Measurements from ENCODE around the gene TBC1D9.

Gene TBC1D9

DNA sequence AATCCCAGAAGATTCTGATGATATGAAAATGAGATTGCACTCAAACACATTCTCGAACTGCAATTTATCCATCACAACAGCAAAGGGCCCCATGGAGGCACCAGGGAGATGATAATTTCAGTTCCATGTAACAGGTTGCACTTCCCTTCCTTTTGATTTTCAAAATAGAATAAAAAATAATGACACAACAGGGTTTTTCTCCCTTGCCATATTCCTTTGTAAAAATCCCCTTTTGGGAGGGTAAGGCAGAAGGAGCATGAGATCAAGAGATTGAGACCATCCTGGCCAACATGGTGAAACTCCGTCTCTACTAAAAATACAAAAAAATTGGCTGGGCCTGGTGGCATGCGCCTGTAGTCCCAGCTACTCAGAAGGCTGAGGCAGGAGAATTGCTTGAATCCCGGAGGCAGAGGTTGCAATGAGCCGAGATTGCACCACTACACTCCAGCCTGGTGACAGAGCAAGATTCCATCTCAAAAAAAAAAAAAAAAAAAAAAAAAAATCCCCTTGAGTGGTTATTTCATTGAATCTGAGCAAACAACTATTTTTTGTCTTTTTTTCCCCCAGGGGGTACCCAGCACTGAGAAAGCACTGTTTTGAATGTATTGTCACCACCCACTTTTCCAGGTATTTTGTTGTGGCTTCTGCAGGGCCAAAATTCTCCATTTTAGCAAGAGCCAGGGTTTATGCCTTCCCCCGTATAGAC lies 26.7 kb downstream of the TBC1D9 start:
- Histone ChIP-seq H3K9ac (ENCODE audit: low read length) (no peak overlapping the region), H3K36me3 (ENCODE audit: control insufficient read depth, insufficient read depth, low read length) (no peaks in the 10 kb centered on the region)
- no CpG with 5 or more reads among the region's 6 CpGs for WGBS (ENCODE audit: extremely low coverage, insufficient coverage, low lambda C conversion rate)

DNA sequence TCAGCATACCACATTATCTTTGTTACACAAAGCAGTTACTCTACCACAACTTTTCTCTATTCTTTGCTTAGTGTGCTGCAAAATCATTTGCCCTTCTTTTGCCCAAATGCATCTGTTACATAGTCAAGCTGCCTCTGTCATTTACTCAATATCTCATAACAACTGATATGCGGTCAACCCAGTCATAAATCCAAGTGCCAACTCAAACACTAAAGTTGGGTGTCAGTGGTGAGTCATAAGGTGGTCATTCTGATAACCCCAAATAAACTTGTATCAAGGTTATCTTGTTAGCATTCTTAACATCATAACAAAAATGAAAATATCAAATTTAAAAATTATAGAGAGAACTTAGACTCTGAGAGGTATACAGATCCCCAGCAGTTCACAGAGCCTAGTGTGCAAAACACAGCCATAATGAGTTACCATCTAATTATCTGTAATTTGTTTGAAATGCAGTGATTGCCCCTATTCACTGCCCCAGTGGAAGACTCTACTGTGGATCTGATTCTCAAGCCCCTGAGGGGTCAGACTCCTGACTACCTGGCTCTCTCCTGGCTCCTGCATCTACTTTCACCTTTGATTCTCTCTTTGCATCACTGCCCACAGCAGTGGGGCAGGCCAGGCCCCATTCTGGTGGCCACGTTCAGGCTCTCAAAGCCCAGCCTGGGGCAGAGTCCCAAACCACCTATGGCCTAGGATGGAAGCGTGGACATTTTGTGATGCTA lies 29.2 kb downstream of the TBC1D9 start:
- no peak overlapping the region for H3K9ac ChIP-seq (ENCODE audit: low read length)
- no peak overlapping the region for H3K4me3 ChIP-seq (ENCODE audit: low read length)
- H3K4ac ChIP-seq (ENCODE audit: low read depth, low read length): no peak overlapping the region
- no peak overlapping the region for H4K8ac ChIP-seq (ENCODE audit: low read depth, low read length)
- H3K79me1 ChIP-seq (ENCODE audit: low read length): peaks cover 7% of the 10 kb centered on the region
- no peak overlapping the region for H3K4me2 ChIP-seq (ENCODE audit: low read length)
- no peak overlapping the region for H3K56ac ChIP-seq (ENCODE audit: low read length)
- H3K23ac ChIP-seq (ENCODE audit: low read length): no peak overlapping the region
- peak; percentile 10 for DNase-seq
- H3K18ac ChIP-seq (ENCODE audit: low read length): peak overlapping the region; percentile 40
- no peak overlapping the region for H2AK5ac ChIP-seq (ENCODE audit: low read length)
- H2BK15ac ChIP-seq (replicated peaks; ENCODE audit: low read depth): no peak overlapping the region
- no peak overlapping the region for H2BK120ac ChIP-seq (ENCODE audit: low read depth, low read length)
- H4K5ac ChIP-seq (ENCODE audit: low read length): no peak overlapping the region
- no peak overlapping the region for H3K27ac ChIP-seq (ENCODE audit: low read depth, low read length)
- no peaks in the 10 kb centered on the region for H3K27me3 ChIP-seq (ENCODE audit: insufficient read depth, low read length, poor library complexity)
- no peak overlapping the region for H2BK5ac ChIP-seq (ENCODE audit: low read length)
- no peaks in the 10 kb centered on the region for H3K4me1 ChIP-seq (ENCODE audit: control insufficient read depth, low read depth, low read length)
- no peaks in the 10 kb centered on the region for H3K36me3 ChIP-seq (ENCODE audit: control insufficient read depth, insufficient read depth, low read length)
- no CpG with 5 or more reads among the region's 3 CpGs for WGBS (ENCODE audit: extremely low coverage, insufficient coverage, low lambda C conversion rate)
- no peaks in the 10 kb centered on the region for H3K79me2 ChIP-seq (ENCODE audit: control insufficient read depth, insufficient read depth, low read length)

More for the DNA sequence above, 26.7 kb downstream of the TBC1D9 start:
- Histone ChIP-seq H3K4me2 (ENCODE audit: low read length) (no peak overlapping the region), H2AK5ac (ENCODE audit: low read length) (no peak overlapping the region), H2BK120ac (ENCODE audit: low read depth, low read length) (no peak overlapping the region), H3K4me3 (ENCODE audit: low read length) (no peak overlapping the region), H3K79me2 (ENCODE audit: control insufficient read depth, insufficient read depth, low read length) (peaks cover 2% of the 10 kb centered on the region), H3K23ac (ENCODE audit: low read length) (no peak overlapping the region), H4K8ac (ENCODE audit: low read depth, low read length) (no peak overlapping the region), H3K4ac (ENCODE audit: low read depth, low read length) (no peak overlapping the region), H3K18ac (ENCODE audit: low read length) (peak overlapping the region; percentile 77), H3K27me3 (ENCODE audit: insufficient read depth, low read length, poor library complexity) (no peaks in the 10 kb centered on the region), H2BK15ac (replicated peaks; ENCODE audit: low read depth) (no peak overlapping the region), H2BK5ac (ENCODE audit: low read length) (no peak overlapping the region), H3K4me1 (ENCODE audit: control insufficient read depth, low read depth, low read length) (no peaks in the 10 kb centered on the region), H3K27ac (ENCODE audit: low read depth, low read length) (no peak overlapping the region), H3K56ac (ENCODE audit: low read length) (no peak overlapping the region), H3K79me1 (ENCODE audit: low read length) (peaks cover 7% of the 10 kb centered on the region), H4K5ac (ENCODE audit: low read length) (peak overlapping the region; percentile 17)
- no peak for DNase-seq

DNA sequence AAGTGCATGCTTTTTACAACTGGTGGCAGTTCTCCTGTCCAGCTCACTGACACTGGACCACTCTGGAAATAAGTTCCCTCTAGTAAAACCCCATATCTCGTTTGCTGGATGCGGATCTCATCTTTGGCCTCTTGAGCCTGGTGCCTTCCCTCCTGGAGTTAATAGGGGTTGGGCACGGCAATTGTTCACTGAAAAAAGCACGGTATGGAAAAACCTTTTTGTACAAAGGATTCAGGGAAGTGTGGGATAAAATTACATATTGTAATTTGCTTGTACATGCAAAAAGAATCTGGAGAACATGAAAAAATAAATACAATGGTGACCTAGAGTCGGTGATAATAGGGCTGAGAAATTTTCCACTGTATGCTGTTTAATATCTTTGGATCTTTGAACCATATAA lies 30.6 kb downstream of the TBC1D9 start:
- H3K18ac ChIP-seq (ENCODE audit: low read length): no peak overlapping the region
- no peak overlapping the region for H3K4me2 ChIP-seq (ENCODE audit: low read length)
- no peaks in the 10 kb centered on the region for H3K27me3 ChIP-seq (ENCODE audit: insufficient read depth, low read length, poor library complexity)
- no peak overlapping the region for H2BK15ac ChIP-seq (replicated peaks; ENCODE audit: low read depth)
- H3K4ac ChIP-seq (ENCODE audit: low read depth, low read length): no peak overlapping the region
- no peak overlapping the region for H4K8ac ChIP-seq (ENCODE audit: low read depth, low read length)
- no peaks in the 10 kb centered on the region for H3K4me1 ChIP-seq (ENCODE audit: control insufficient read depth, low read depth, low read length)
- DNase-seq: no peak
- H3K56ac ChIP-seq (ENCODE audit: low read length): no peak overlapping the region
- H4K5ac ChIP-seq (ENCODE audit: low read length): no peak overlapping the region
- H3K27ac ChIP-seq (ENCODE audit: low read depth, low read length): no peak overlapping the region
- H2BK5ac ChIP-seq (ENCODE audit: low read length): no peak overlapping the region
- no peak overlapping the region for H2AK5ac ChIP-seq (ENCODE audit: low read length)
- no peak overlapping the region for H3K4me3 ChIP-seq (ENCODE audit: low read length)
- H3K23ac ChIP-seq (ENCODE audit: low read length): no peak overlapping the region
- H3K36me3 ChIP-seq (ENCODE audit: control insufficient read depth, insufficient read depth, low read length): no peaks in the 10 kb centered on the region
- WGBS (ENCODE audit: extremely low coverage, insufficient coverage, low lambda C conversion rate): no CpG with 5 or more reads among the region's 5 CpGs
- peaks cover 7% of the 10 kb centered on the region for H3K79me1 ChIP-seq (ENCODE audit: low read length)
- H2BK120ac ChIP-seq (ENCODE audit: low read depth, low read length): no peak overlapping the region
- H3K79me2 ChIP-seq (ENCODE audit: control insufficient read depth, insufficient read depth, low read length): no peaks in the 10 kb centered on the region
- no peak overlapping the region for H3K9ac ChIP-seq (ENCODE audit: low read length)

DNA sequence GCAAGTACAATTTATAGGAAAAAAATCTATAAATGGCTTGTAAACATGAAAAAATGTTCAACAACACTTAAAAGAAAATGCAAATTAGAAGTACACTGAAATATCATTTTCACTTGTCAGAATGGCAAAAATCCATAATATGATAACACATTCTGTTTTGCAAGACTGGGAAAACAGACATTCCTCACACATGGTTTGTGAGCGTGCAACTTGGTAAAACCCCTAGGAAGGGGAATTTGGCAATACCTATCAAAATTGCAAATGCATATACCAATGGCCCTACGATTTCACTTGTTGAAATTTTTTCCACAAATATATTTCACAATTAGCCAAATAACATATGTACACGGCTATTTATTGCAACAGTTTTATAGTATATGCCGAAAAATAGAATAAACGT lies 31.4 kb downstream of the TBC1D9 start:
- H2BK5ac ChIP-seq (ENCODE audit: low read length): no peak overlapping the region

DNA sequence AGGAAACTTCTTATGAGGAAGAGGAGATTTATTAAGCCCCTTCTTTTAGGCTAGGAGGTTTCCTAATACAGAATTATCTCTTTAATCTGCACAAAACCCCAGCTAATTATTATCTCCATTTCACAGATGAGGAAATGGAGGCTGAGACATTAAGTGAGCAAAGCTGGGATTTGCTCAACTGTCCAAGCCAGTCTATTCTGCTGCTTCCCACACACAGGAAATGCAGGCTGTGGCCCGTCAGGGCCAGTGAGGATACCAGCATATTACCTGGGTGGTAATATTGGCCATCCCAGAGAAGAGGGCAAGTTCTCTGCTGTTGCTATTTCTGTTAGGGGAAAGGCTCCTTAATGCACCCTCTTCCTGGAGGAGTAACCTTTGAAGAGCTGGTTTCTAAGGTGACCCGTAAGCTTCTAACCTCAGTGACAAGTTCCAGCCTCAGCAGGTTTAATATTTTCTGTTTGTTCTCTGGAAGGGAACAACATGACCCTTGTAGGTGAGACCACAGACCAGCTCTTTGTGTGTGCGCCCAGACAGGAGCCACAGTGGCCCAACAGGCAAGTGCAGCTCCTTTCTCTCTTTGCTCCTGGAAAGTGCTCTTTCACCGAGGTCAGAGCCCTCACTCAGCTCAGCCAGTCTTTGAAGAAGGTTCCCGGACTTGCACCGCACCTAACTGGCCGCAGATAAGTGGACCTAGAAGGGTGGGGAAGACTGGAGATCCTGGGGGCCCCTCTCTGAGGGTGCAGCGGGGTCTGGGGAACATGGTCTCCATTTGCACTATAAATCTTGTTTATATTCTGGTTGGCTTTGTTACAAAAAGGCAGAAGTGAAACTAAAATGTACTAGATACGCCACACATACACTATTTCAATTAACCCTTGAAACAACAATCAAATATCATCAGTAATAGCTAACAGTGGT lies 35.5 kb downstream of the TBC1D9 start:
- Histone ChIP-seq H3K27me3 (ENCODE audit: insufficient read depth, low read length, poor library complexity) (no peaks in the 10 kb centered on the region), H2BK120ac (ENCODE audit: low read depth, low read length) (no peak overlapping the region), H3K27ac (ENCODE audit: low read depth, low read length) (no peak overlapping the region), H3K23ac (ENCODE audit: low read length) (no peak overlapping the region), H2BK5ac (ENCODE audit: low read length) (no peak overlapping the region), H3K56ac (ENCODE audit: low read length) (no peak overlapping the region), H3K79me2 (ENCODE audit: control insufficient read depth, insufficient read depth, low read length) (no peaks in the 10 kb centered on the region), H3K4me2 (ENCODE audit: low read length) (no peak overlapping the region), H3K79me1 (ENCODE audit: low read length) (peaks cover 5% of the 10 kb centered on the region), H3K4me1 (ENCODE audit: control insufficient read depth, low read depth, low read length) (no peaks in the 10 kb centered on the region), H3K18ac (ENCODE audit: low read length) (no peak overlapping the region), H2BK15ac (replicated peaks; ENCODE audit: low read depth) (no peak overlapping the region), H3K4ac (ENCODE audit: low read depth, low read length) (no peak overlapping the region), H3K9ac (ENCODE audit: low read length) (no peak overlapping the region), H3K4me3 (ENCODE audit: low read length) (no peak overlapping the region), H4K8ac (ENCODE audit: low read depth, low read length) (no peak overlapping the region), H2AK5ac (ENCODE audit: low read length) (no peak overlapping the region), H3K36me3 (ENCODE audit: control insufficient read depth, insufficient read depth, low read length) (no peaks in the 10 kb centered on the region), H4K5ac (ENCODE audit: low read length) (no peak overlapping the region)
- no peak for DNase-seq
- WGBS (ENCODE audit: extremely low coverage, insufficient coverage, low lambda C conversion rate): no CpG with 5 or more reads among the region's 9 CpGs

More for the DNA sequence above, 31.4 kb downstream of the TBC1D9 start:
- no peaks in the 10 kb centered on the region for H3K79me2 ChIP-seq (ENCODE audit: control insufficient read depth, insufficient read depth, low read length)
- H3K4ac ChIP-seq (ENCODE audit: low read depth, low read length): no peak overlapping the region
- H3K23ac ChIP-seq (ENCODE audit: low read length): no peak overlapping the region
- H2AK5ac ChIP-seq (ENCODE audit: low read length): no peak overlapping the region
- no peak overlapping the region for H3K18ac ChIP-seq (ENCODE audit: low read length)
- no peaks in the 10 kb centered on the region for H3K4me1 ChIP-seq (ENCODE audit: control insufficient read depth, low read depth, low read length)
- H3K27me3 ChIP-seq (ENCODE audit: insufficient read depth, low read length, poor library complexity): no peaks in the 10 kb centered on the region
- no peak overlapping the region for H2BK15ac ChIP-seq (replicated peaks; ENCODE audit: low read depth)
- H4K8ac ChIP-seq (ENCODE audit: low read depth, low read length): no peak overlapping the region
- H3K36me3 ChIP-seq (ENCODE audit: control insufficient read depth, insufficient read depth, low read length): no peaks in the 10 kb centered on the region
- no peak overlapping the region for H3K27ac ChIP-seq (ENCODE audit: low read depth, low read length)
- no peak overlapping the region for H4K5ac ChIP-seq (ENCODE audit: low read length)
- H3K79me1 ChIP-seq (ENCODE audit: low read length): peaks cover 7% of the 10 kb centered on the region
- no peak for DNase-seq
- H2BK120ac ChIP-seq (ENCODE audit: low read depth, low read length): no peak overlapping the region
- H3K9ac ChIP-seq (ENCODE audit: low read length): no peak overlapping the region
- H3K56ac ChIP-seq (ENCODE audit: low read length): no peak overlapping the region
- no CpG with 5 or more reads among the region's 5 CpGs for WGBS (ENCODE audit: extremely low coverage, insufficient coverage, low lambda C conversion rate)
- no peak overlapping the region for H3K4me2 ChIP-seq (ENCODE audit: low read length)
- no peak overlapping the region for H3K4me3 ChIP-seq (ENCODE audit: low read length)
